HFFc6 (cell line): Measurements from ENCODE around the gene LRRC59. TPM values are rescaled to one million over a fixed set of nuclear protein-coding genes. Genes with fewer than 3 reads are reported as not detected.

Experiments
- DNase-seq: peaks from one replicate; pipeline ENCODE4 v3.0.0-alpha.2; 2018
- H3K27ac Mint-ChIP-seq: 2 replicates; pipeline ENCODE4 v1.8.0; 2020; ENCODE audit warnings: mild to moderate bottlenecking, mixed read lengths
- H3K27me3 Mint-ChIP-seq: 2 replicates; pipeline ENCODE4 v1.8.0; 2021; ENCODE audit warnings: mild to moderate bottlenecking, moderate library complexity, mixed read lengths; ENCODE audit not compliant: insufficient read depth
- H3K36me3 Mint-ChIP-seq: 2 replicates; pipeline ENCODE4 v1.8.0; 2021; ENCODE audit warnings: low read depth, mixed read lengths
- H3K4me1 Mint-ChIP-seq: 2 replicates; pipeline ENCODE4 v1.8.0; 2020; ENCODE audit warnings: low read depth, mixed read lengths
- H3K4me3 Mint-ChIP-seq: 2 replicates; pipeline ENCODE4 v1.8.0; 2020; ENCODE audit warnings: mild to moderate bottlenecking, moderate library complexity, mixed read lengths
- H3K9me3 Mint-ChIP-seq: 2 replicates; pipeline ENCODE4 v1.8.0; 2020; ENCODE audit warnings: mild to moderate bottlenecking, mixed read lengths
- total RNA-seq, 6 experiments: library from RNA; stranded (reverse); fragmentation: NEBNext Ultra II Directional; extraction: Animal tissue kit (Norgen Biotek cat#: 25700); gene quantifications; 2 replicates in 1 of 6; 3 replicates in 5 of 6; pipeline ENCODE4 v1.2.3, GENCODE V29; 2021
- TF ChIP-seq, protein P1 (sequence below): fragments of 200-600 bp; sonication (generic); IDR thresholded peaks from 2 replicates; pipeline ENCODE4 v1.5.0; 2021; ENCODE audit warnings: antibody characterized with exemption, mild to moderate bottlenecking

Gene LRRC59
- total RNA-seq, 6 experiments from 2014 or later = 214 to 272 (median 261) TPM

DNA sequence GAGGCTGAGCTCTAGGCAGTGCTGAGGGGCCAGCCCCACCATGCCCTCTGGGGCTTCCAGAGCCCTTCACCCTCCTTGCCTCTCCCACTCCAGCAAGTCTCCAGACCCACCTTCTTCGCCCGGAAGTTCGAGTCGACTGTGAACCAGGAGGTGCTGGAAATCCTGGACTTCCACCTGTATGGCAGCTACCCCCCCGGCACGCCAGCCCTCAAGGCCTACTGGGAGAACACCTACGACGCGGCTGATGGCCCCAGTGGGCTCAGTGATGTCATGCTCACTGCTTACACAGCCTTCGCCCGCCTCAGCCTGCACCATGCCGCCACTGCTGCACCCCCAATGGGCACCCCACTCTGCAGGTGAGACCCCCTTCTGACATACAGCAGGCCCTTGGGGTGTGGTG, 40.9 kb downstream of the LRRC59 start:
- Mint-ChIP-seq H3K36me3 (peaks cover 4% of the 10 kb centered on the region; the same call in 1 of the 2 replicates), H3K9me3 (no peaks in the 10 kb centered on the region), H3K27ac (no peak overlapping the region), H3K4me1 (peaks cover 11% of the 10 kb centered on the region), H3K27me3 (no peaks in the 10 kb centered on the region; the same call in none of the 2 replicates), H3K4me3 (no peak overlapping the region)
- TF ChIP-seq, protein P1, sequence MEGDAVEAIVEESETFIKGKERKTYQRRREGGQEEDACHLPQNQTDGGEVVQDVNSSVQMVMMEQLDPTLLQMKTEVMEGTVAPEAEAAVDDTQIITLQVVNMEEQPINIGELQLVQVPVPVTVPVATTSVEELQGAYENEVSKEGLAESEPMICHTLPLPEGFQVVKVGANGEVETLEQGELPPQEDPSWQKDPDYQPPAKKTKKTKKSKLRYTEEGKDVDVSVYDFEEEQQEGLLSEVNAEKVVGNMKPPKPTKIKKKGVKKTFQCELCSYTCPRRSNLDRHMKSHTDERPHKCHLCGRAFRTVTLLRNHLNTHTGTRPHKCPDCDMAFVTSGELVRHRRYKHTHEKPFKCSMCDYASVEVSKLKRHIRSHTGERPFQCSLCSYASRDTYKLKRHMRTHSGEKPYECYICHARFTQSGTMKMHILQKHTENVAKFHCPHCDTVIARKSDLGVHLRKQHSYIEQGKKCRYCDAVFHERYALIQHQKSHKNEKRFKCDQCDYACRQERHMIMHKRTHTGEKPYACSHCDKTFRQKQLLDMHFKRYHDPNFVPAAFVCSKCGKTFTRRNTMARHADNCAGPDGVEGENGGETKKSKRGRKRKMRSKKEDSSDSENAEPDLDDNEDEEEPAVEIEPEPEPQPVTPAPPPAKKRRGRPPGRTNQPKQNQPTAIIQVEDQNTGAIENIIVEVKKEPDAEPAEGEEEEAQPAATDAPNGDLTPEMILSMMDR = no peak
- DNase-seq = no peak

DNA sequence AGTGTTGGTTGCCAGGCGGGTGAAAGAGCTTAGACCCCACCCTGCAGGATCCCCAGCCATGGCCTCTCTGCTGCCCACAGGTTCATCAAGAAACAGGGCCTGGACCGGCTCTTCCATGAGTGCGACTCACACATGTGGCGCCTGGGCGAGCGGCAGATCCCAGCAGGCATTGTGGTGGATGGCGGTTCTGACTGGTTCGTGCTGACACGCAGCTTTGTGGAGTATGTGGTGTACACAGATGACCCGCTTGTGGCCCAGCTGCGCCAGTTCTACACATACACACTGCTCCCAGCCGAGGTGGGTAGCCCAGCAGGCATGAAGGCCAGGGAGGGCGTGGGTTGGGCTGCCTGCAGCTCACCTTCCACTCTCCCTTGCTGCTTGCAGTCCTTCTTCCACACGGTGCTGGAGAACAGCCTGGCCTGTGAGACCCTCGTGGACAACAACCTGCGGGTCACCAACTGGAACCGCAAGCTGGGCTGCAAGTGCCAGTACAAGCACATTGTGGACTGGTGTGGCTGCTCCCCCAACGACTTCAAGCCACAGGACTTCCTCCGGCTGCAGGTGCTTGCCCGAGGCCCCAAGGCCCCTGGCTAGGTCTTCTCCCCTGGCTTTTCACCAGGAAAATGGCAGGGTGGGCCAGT, 41.5 kb downstream of the LRRC59 start:
- no peaks in the 10 kb centered on the region; the same call in none of the 2 replicates for H3K27me3 Mint-ChIP-seq
- no peaks in the 10 kb centered on the region for H3K9me3 Mint-ChIP-seq
- TF ChIP-seq, protein P1 = no peak
- H3K36me3 Mint-ChIP-seq = peaks cover 4% of the 10 kb centered on the region; the same call in 1 of the 2 replicates
- no peak overlapping the region for H3K4me3 Mint-ChIP-seq
- no peak overlapping the region for H3K27ac Mint-ChIP-seq
- peaks cover 15% of the 10 kb centered on the region for H3K4me1 Mint-ChIP-seq
- DNase-seq = no peak

DNA sequence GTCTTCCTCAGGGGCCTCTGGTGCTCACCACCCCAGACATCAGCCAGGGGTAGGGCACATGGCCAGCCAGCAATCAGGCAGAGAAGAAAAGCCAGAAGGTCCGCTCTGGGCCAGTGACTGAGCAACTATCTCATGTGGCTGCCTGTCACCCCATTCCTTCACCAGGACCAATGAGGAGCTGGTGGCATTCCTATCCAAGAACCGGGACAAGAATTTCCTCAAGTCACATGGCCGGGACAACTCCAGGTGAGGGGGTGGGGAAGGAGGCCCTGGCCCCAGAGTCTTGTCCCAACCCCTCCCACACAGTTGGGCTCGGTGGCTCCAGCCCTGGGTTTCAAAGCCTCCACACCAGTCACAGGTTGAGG, 42.0 kb downstream of the LRRC59 start:
- Mint-ChIP-seq H3K36me3 (peaks cover 4% of the 10 kb centered on the region; the same call in 1 of the 2 replicates), H3K9me3 (no peaks in the 10 kb centered on the region), H3K4me3 (no peak overlapping the region), H3K27me3 (no peaks in the 10 kb centered on the region; the same call in none of the 2 replicates), H3K4me1 (peaks cover 19% of the 10 kb centered on the region), H3K27ac (no peak overlapping the region)
- no peak for DNase-seq
- TF ChIP-seq, protein P1 = no peak

DNA sequence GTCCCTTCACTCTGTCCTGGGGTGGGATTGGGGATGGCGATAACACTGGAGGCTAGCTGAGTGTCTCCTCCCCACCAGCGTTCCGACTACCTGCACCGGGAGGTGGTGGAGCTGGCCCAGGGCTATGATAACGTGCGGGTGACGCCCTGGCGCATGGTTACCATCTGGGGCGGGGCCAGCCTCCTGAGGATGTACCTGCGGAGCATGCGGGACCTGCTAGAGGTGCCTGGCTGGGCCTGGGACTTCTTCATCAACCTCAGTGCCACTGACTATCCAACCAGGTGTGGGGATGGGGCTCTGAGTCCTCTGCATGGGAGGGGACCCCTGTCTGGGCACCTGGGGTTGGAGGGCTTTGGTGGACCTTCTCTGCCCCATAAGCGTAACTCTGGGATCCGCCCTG, 42.5 kb downstream of the LRRC59 start:
- TF ChIP-seq, protein P1 = no peak
- Mint-ChIP-seq H3K9me3 (no peaks in the 10 kb centered on the region), H3K4me1 (peaks cover 19% of the 10 kb centered on the region), H3K4me3 (no peak overlapping the region), H3K27me3 (no peaks in the 10 kb centered on the region; the same call in none of the 2 replicates), H3K36me3 (peaks cover 4% of the 10 kb centered on the region; the same call in 1 of the 2 replicates), H3K27ac (no peak overlapping the region)
- DNase-seq = no peak

DNA sequence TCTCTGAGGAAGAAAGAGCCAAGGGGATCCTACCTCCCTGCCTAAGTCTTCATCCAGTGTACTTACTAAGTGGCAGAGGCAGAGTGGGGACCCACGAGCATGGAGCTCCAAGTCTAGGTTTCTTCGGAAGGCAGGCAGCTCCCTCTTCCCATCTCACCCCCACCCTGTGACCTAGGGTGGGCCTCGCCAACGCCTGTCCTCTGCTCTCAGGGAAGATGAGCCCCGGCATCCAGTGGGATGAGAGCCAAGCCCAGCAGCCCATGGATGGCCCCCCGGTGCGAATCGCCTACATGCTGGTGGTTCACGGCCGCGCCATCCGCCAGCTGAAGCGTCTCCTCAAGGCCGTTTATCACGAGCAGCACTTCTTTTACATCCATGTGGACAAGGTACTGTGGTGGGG, 43.1 kb downstream of the LRRC59 start:
- Mint-ChIP-seq H3K9me3 (no peaks in the 10 kb centered on the region), H3K36me3 (peaks cover 4% of the 10 kb centered on the region; the same call in 1 of the 2 replicates), H3K27ac (no peak overlapping the region), H3K4me1 (peaks cover 21% of the 10 kb centered on the region), H3K4me3 (no peak overlapping the region), H3K27me3 (no peaks in the 10 kb centered on the region; the same call in none of the 2 replicates)
- no peak for DNase-seq
- TF ChIP-seq, protein P1 = no peak
